Measurements from ENCODE around the gene MIOS.

MIOS gene

DNA sequence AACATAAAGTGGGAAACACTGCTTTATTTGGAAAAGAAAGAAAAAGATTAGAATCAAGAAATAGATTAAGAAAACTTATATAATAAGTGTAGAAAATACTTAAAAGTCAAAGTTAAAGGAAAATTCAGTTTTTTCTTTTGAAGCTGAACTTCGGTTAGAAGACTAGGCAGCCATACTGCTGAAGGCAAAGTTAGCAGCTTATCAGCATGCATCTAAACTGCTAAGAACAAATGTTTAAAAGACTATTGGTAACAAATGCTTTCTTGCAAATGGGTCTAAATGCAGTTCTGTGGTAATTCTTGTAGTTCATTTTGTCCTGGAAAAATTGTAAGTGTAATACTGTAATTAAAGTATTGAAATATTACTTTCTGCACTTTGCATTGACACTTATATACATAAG is 18.0 kb downstream of the MIOS start:
- DNase-seq, result no peak

DNA sequence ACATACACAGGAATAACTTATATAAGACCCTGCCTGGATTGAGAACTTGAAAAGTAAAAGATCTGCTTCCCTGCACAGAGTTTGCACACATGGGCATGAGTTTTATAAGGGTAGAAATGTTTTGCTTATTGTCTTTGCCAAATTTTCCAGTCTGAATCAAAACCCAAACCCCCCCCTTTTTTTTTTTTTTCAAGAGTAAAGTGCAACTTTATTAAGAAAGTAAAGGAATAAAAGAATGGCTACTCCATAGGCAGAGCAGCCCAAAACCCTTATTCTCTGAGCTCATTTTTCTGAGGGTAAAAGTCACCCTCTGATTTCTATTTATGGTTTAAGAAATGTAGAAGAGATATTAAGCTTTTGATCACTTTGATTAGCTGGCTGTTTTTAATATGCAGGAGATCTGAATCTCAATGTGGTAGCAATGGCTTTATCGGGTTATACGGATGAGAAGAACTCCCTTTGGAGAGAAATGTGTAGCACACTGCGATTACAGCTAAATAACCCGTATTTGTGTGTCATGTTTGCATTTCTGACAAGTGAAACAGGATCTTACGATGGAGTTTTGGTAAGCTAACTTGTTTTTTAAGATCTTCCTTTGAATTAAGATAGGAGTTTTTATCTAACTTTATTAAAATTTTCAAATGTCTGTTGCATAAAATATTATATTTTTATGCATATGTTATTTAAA is 18.7 kb downstream of the MIOS start:
- no peak for DNase-seq

DNA sequence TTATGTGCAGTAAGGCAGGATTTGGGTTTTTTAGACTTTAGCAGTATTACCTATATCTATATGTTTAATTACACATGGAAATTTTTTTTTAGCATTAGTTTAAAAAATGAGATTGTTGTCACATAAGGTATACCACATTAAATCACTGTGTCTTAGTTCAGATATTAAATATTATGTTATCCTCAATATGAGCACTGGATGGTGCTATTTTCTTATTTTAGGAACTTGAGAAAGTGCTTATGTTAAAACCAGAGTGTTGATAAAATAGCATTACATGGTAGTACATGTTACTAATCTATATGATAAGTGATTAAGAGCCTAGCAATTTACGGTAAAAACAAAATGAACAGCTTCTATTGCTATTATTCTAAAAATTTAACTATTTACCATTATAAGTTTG is 28.8 kb downstream of the MIOS start:
- peak; percentile 25 for DNase-seq

DNA sequence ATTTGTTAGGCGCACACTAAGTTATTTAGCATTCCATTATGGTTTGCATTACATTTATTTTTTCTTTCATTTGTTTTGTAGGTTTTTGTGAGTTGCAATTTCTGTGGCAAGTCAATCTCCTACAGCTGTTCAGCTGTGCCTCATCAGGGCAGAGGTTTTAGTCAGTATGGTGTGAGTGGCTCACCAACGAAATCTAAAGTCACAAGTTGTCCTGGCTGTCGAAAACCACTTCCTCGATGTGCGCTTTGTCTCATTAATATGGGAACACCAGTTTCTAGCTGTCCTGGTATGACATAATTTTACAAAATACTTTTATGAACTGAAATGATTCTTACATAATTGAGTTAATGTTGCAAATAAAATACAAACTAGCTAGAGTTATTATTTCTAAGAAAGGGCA is 29.5 kb downstream of the MIOS start:
- no peak for DNase-seq

DNA sequence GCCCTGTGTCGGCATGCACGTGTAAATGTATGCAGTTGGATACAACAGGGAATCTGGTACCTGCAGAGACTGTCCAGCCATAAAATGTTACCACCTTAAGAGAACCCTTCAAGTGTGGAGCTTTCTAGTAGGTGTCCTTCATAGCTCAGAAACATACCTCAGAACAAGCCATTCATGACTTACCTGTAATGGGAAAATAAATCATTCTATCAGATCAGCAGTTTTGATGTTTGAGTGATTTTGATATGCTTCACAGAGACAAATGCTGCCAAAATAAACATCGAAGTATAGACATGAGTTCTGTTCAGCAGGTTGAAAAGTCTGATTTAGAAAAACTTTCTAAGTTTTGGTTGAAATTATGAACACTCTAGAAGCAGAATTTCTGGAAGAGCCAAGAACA is 40.3 kb downstream of the MIOS start:
- no peak for DNase-seq

DNA sequence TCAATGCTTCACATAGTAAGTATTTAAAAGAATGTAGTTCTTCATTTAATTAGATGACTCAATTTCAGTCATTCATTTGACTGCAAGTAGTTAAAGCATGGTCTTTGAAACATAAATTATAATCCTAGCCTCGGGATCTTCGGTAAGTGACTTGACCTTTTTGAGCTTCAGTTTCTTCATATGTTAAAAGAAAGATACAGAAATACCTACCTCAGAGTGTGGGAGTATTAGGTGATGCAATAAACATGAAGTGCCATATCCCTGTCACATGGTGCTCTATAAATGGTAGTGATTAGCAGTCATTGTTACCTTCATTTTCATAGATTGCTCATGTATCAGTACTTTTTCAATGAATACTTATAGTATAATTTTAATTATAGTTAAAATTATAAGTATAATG is 42.6 kb downstream of the MIOS start:
- DNase-seq, result no peak

DNA sequence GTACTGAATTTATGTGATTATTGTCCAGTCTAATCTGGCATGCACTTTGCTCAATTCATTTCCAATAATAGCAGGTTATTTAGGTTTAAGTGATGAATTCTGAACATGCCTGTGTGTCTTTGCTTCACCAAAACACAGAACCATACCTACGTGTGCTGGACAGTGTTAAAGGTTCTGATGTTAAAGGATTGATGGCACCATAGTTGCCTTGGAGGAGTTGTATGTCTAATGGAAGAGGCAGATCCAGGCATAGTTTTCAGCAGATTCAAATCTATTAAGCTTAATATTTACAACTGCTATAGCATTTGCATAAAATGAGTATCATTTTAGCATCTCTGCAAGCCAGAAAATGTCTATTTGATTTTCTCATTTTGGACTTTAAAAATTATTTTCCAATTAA is 45.8 kb downstream of the MIOS start:
- no peak for DNase-seq

DNA sequence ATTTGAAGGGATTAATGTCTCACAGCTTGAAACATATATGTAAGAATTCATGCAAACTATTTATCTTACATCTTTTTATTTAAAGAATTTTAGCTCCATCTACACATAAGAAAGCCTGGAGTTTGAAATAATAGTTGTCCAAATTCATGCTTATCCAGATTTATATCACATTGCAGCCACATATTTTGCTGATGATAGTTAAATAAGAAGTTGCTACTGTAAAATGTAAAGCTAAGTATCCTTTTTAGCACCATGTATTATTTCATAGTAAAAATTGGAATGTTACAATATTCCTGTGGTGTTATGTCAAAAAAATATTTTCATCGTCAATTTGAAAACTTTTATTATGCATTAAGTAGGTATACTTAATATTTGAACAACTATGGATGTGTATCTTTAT is 46.5 kb downstream of the MIOS start:
- DNase-seq, result no peak

DNA sequence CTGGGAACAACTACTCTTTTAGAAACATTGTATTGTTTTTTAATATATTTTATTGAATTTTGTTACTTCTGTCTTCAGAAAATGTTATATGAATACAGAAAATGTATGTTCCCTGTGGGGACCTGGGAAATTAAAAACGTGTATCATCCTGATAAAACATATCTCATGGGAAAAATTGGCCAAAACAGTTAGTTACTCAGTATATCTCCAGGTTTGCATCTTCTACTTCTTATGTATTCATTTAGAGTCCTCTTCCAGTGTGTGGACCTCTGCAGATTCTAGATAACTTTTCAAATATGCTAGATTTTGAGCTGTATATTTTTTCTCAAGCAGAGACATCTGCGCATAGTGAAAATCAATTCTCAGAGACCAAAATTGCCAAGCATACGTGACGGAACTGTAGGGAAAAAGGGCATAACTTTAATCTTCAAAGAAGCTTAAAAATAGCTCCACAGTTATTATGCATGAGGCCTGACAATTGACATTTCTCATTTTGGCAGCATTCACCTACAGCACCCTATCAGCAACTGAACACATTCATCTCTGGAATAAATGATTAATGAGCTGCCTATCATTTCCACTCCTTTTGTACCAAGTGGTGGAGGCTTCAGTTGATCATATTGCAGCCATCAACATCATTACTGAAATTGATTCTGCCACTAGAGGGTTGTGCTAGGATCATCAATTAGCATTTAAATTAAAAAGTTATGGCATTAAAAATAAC is 47.5 kb downstream of the MIOS start:
- no peak for DNase-seq

DNA sequence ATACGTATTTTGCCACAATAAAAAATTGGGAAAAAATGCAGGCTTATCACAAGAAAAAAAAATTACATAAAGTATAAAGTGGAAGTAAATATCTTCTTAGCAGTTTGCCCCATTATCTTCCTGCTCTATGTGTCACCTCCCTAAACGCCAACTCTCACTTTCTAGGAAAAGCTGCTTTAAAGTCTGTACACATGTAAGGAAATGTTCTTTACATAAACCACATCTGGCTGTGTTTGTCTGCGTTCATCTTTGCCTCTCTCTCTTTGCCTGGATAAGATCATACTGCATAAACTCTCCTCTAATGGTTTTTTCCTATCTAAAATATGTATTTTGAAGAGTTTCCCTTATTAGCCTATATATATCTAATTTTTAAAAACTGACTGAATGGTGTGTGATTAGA is 50.9 kb downstream of the MIOS start:
- DNase-seq, result no peak

DNA sequence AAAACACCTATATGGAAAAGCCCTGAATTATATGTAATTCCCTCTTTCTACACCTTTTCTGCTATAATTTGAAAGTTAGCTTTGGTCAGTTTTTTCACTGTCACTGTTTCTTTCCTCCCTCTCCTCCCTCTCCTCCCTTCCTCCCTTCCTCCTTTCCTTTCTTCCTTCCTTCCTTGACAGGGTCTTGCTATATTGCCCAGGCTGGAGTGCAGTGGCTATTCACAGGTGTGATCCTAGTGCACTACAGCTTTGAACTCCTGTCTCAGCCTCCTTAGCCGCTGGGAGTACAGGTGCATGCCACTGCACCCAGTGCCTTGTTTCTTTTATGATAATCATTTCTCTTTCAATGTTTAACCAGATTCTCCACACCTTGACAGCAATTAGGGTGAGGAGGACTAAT is 51.7 kb downstream of the MIOS start:
- DNase-seq, result no peak

DNA sequence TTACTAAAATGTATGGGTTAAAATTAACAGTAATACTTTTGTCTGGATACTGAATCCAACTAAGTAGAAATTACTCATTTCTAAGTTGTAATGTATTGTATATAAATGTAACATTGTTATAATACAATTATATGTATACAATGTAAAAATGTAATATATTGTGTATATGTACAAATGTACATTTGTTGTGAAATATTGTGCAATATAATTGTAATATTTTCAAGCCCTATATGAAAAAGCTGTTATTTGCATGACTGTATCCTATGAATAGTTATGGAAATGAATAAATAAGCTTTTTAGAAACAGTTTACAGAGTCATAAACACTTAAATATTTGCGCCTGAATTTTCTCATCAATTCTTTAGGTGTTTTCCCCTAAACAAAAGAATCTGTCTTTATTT is 53.6 kb downstream of the MIOS start:
- no peak for DNase-seq

DNA sequence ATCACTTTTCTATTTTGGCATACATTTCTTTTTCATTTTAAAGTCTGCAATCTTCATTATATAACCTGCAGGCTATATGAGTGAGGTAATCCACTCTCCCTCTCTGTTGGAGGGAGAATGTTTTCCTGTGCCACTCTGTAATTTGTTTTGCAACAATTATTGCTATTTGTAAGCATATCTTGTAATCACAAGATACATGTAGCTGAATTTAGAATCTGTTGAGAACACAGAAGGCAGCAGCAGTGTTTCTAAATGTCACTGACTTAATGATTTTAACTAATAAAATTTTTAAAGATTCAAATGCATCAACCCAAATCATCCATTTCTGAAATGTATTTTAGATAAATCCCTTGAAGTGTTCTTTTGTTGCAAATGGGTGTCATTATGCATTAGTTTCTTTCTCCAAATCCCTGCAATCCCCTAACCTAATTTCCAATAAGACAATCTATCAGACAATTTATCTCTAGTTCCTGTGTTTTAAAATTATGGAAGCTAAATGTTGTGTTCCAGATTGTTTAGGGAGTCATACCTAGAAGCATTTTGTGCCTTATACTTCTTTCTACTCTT is 54.0 kb downstream of the MIOS start:
- DNase-seq, result no peak

DNA sequence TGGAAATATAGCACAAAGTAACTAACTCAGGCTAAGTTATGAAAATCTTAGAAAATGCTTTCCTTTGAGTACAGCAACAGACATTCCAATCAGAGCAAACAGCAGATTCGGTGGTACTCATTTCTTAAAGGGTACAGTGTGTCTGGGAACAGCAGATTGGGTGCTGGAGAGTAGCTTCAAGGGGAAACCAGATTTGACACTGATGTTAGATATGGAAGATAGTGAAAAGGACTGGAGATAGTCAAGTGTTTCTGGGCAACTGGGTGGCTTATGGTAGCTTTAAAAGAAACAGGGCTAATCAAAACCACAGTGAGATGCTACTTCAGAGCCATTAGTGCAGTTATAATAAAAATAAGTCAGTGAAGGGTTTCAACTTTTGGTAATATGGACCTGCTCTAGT is 61.8 kb downstream of the MIOS start:
- DNase-seq, result no peak

DNA sequence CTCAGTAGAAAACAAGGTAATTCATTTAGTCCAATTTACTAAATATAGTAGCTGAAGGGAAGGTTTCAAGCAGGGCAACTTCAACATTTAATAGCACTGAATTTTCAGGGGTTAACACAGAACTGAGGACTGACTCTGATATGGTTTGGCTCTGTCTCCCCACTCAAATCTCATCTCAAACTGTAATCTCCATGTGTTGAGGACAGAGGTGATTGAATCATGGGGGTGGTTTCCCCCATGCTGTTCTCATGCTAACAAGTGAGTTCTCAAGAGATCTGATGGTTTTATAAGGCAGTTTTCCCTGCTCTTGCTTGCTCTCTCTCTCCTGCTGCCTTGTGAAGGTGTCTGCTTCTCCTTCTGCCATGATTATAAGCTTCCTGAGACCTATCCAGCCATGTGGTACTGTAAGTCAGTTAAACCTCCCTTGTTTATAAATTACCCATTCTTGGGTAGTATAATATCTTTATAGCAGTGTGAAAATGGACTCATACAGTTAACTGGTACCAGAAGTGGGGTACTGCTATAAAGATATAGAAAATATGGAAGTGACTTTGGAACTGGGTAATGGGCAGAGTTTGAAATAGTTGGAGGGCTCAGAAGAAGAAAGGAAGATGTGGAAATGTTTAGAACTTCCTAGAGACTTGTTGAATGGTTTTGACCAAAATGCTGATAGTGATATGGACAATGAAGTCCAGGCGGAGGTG is 64.1 kb downstream of the MIOS start:
- DNase-seq, result no peak

DNA sequence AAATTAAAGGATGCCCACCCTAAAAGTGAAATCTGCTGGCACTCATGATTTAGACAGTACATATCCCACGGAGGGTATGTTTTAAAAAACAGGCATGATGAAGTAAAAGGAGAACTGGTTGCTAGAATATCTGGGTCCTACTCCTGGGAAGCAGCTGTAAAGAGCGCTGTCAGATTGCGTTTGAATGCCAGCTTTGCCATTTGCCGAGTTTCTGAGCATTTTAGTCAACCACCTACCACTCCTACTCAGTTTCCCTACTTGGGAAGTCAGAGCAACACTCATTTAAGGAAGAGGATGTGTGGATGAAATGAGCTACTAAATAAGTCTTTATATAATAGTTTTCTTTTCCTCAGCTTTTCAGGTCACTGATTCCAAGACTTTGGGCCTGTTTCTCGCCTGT is 72.7 kb downstream of the MIOS start:
- DNase-seq, result no peak

DNA sequence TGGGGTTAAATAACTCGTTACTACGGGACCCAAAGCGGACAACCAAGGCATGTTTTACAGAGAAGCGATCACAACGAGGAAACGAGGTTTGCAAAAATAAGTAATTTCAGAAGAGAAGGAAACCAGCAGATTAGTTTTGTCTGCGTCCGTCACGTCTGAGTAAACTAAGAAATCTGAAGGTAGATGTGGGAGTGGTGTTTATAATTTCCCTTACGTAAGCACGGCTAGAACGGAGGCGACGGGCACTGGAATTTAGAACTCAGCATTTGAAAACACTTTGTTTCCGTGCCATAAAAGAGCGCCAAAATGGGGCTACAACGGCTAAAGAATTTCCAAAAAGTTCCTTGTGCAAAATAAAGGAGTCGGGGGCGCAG is 73.2 kb downstream of the MIOS start:
- peak; percentile 76 for DNase-seq

DNA sequence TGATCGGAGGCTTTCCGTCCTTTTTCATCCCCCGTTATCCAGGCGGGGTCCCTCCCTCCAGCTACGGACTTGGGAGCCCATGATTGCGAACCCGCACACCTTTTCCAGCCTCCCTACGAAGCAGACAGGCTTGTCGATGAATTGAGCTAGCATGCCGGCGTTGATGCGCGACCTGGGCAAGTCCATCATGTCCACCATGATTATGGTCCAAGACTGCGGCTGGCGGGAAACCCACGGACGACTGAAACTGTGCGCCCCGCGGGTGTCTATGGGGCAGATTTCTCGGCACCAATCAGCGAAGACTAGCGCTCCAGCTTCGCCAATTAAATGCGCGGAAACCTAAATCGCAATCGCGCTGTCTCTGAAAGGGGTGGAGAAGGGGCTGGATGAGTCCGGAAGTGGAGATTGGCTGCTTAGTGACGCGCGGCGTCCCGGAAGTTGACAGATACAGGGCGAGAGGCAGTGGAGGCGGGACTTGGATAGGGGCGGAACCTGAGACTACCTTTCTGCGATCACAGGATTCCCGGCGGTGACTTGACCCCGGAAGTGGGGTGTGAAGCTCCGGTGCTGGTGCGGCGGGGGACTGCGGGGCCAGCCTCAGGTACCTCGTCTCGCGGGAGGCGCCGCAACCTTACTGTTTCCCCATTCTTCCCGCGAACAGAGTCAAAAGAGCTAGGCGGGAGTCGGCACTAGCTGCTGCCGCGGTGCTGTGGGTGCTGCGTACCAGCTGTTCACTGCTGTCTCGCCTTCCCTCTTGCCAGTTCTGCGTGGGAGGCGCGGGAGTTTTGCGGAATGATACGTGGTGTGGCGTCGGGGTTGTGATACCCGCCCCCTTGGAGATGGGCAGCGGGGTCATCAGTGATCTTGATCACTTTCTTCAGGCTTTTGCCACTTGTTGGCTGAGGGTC is 73.8 kb downstream of the MIOS start, which contains the start of gene UMAD1:
TSS of gene UMAD1 (plus strand) at position 532 of the 908 bp plus-strand sequence. CDS start 32,620 bp downstream, outside the sequence.
- DNase-seq, result peak; percentile 99

DNA sequence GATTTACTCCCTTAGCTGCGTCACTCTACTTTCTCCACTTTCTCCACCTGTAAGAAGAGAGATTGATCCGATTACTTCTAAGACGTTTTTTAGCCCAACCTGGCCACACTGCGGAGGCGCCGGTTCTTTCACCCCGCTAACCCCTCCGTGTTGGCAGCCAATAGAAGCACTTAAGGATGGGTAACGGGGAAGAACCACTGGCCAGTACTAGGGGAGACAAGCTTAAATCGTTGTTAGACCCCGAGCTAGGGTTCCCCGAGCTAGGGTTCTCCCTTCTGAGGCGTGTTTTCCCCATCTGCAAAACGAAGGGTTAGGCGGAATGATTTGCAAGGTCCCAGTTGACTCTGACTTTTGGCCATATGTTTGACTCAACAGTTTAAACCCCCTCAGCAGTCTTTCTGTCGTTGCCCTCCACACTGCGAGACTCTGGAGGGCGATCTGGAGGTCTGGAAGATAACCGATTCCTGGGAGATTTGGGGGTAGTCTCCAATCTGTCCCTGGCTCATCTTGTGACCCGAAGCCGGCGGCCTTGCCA is 74.5 kb downstream of the MIOS start:
- DNase-seq, result no peak

DNA sequence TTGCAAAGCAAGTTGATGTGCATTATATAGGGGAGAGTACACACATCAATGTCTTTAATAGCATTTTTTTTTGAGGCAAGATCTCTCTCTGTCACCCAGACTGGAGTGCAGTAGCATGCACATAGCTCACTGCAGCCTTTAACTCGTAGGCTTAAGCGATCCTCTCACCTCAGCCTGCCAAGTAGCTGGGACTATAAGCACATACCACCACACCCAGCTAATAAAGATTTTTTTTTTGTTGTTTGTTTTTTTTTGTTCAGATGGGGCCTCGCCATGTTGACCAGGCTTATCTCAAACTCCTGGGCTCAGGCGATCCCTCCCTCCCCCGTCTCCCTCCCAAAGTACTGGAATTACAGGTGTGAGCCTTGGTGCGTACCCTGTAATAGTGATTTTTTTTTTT is 75.4 kb downstream of the MIOS start:
- no peak for DNase-seq

DNA sequence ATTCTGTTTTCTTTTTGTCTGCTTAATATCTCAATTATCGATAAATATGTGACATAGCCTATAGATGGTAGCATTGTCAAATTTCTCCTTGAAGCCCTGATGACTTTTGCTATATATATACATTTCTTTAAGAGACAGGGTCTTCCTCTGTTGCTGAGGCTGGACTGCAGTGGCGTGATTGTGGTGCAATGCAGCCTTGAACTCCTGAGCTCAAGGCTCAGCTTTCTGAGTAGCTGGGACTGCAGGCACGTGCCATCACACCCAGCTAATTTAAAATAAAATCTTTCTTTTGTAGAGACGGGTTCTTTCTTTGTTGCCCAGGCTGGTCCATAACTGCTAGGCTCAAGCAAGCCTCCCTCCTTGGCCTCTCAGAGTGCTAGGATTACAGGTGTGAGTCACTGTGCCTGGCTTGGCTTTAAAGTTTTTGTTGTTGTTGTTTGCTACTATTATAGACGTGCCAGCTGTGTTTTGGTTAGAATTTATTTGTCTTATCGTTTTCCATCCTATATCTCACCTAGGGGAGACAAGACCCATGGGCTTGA is 80.9 kb downstream of the MIOS start:
- no peak for DNase-seq

DNA sequence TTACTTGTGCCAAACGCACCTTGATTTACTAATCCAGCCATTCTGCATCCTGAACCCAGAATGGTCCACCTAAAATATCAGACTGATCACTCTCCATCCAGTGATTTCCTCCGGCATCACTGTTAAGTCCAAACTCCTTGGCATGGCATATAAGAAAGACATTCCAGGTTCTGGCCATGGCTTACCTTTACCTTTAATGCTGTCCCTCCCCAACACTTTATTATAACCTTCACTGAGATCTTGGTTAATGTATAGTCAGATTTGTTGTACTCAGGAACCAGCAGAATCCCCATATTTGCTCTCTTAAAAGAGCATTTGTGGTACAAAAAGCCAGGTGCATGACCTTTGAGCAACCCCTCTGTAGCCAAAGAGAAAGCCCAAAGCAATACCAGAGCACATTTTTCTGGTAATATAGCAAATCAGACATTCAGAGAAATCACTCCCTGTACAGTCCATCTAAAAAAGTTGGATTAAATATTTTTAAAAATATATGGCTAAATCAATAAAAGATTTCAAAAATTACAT is 84.1 kb downstream of the MIOS start:
- DNase-seq, result no peak
